Endodermal cell (in vitro differentiated cells): Measurements from ENCODE around the gene MICAL3. TPM values are rescaled to one million over a fixed set of nuclear protein-coding genes. Genes with fewer than 3 reads are reported as not detected.

Source experiments
- DNase-seq: peaks from one replicate; pipeline ENCODE4 v3.0.0-alpha.2; 2017
- H3K27ac ChIP-seq: 2 replicates; pipeline ENCODE4 v1.5.1; 2013; ENCODE audit warnings: mild to moderate bottlenecking, low read depth, low read length, moderate library complexity
- H3K27me3 ChIP-seq: 2 replicates; pipeline ENCODE4 v1.6.1; 2013; ENCODE audit warnings: mild to moderate bottlenecking, low read length, moderate library complexity; ENCODE audit not compliant: insufficient read depth, control insufficient read depth, poor library complexity, severe bottlenecking
- H3K36me3 ChIP-seq: 2 replicates; pipeline ENCODE4 v1.7.0; 2013; ENCODE audit warnings: mild to moderate bottlenecking, low read length, moderate library complexity; ENCODE audit not compliant: control insufficient read depth, insufficient read depth
- H3K4me1 ChIP-seq: one replicate; pipeline ENCODE4 v1.7.0; 2013; ENCODE audit warnings: low read length; ENCODE audit not compliant: control insufficient read depth, insufficient read depth
- H3K4me3 ChIP-seq: 2 replicates; pipeline ENCODE4 v1.5.1; 2013; ENCODE audit warnings: mild to moderate bottlenecking, low read length, moderate library complexity
- H3K9ac ChIP-seq: 2 replicates; pipeline ENCODE4 v1.6.1; 2013; ENCODE audit warnings: mild to moderate bottlenecking, low read length, moderate library complexity; ENCODE audit not compliant: poor library complexity, severe bottlenecking; ENCODE audit errors: extremely low read depth
- H3K9me3 ChIP-seq: 2 replicates; pipeline ENCODE4 v1.6.1; 2013; ENCODE audit warnings: mild to moderate bottlenecking, low read length, moderate library complexity; ENCODE audit not compliant: control insufficient read depth
- H3K27ac Mint-ChIP-seq: 2 replicates; pipeline ENCODE4 v1.8.0; 2020; ENCODE audit warnings: mixed read lengths
- H3K27me3 Mint-ChIP-seq: 2 replicates; pipeline ENCODE4 v1.8.0; 2021; ENCODE audit warnings: mild to moderate bottlenecking, mixed read lengths; ENCODE audit not compliant: insufficient read depth
- H3K36me3 Mint-ChIP-seq: 2 replicates; pipeline ENCODE4 v1.8.0; 2020; ENCODE audit warnings: low read depth, mixed read lengths
- H3K4me1 Mint-ChIP-seq: 2 replicates; pipeline ENCODE4 v1.8.0; 2020; ENCODE audit warnings: mixed read lengths
- H3K4me3 Mint-ChIP-seq: 2 replicates; pipeline ENCODE4 v1.8.0; 2020; ENCODE audit warnings: mild to moderate bottlenecking, moderate library complexity, mixed read lengths
- H3K9me3 Mint-ChIP-seq: 2 replicates; pipeline ENCODE4 v1.8.0; 2020; ENCODE audit warnings: mild to moderate bottlenecking, mixed read lengths
- WGBS, 2 experiments: methylation state at CpG; one replicate each; pipeline versions ENCODE4 v1.1.5 to v1.1.7; 2013; ENCODE audit warnings: missing lambda C conversion rate in 2 of 2, mixed read lengths in 1 of 2; ENCODE audit not compliant: insufficient coverage in 1 of 2, insufficient read length in 1 of 2; 5-methylcytosine and 5-hydroxymethylcytosine counted together
- total RNA-seq, 2 donors: library from RNA; stranded (reverse); fragmentation: NEBNext Ultra II Directional in 1 of 2; extraction: Animal tissue kit (Norgen Biotek cat#: 25700) in 1 of 2; gene quantifications; 2 replicates in 1 of 2; 3 replicates in 1 of 2; pipeline ENCODE4 v1.2.1, GENCODE V29; 2021
- TF ChIP-seq, protein P1 (sequence below): fragments of 200-600 bp; sonication (generic); conservative IDR thresholded peaks from 2 replicates; pipeline ENCODE4 v1.5.0; 2021; ENCODE audit warnings: antibody characterized with exemption, mild to moderate bottlenecking

Gene MICAL3
- total RNA-seq, 2 donors from 2014 or later: 42.8 to 48.1 TPM

DNA sequence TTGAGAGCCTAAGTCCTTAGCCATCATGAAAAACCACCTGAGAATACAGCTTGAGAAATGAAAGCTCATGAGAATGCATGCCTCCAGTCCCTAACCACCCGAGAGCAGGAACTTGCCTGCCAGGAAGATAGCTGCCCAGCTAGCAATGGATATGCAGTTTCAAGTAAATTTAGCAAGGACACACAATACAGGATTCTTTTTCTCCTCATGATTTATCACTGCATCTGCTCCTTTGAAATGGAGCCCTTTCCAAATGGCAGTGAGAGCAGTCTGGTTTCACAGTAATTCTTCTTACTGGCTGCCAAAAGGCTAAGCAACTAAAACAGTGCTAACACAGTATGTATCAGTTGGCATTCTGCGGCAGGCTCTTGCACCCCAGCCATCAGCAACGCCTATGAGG lies 109.9 kb downstream of the MICAL3 start:
- Mint-ChIP-seq H3K4me1 (peaks cover 27% of the 10 kb centered on the region), H3K4me3 (no peak overlapping the region), H3K27ac (no peak overlapping the region), H3K9me3 (no peaks in the 10 kb centered on the region), H3K36me3 (no peaks in the 10 kb centered on the region), H3K27me3 (no peaks in the 10 kb centered on the region)
- no peak for DNase-seq
- Histone ChIP-seq H3K27ac (no peak overlapping the region), H3K9ac (no peak overlapping the region), H3K4me3 (no peak overlapping the region), H3K36me3 (no peaks in the 10 kb centered on the region), H3K4me1 (peaks cover 11% of the 10 kb centered on the region), H3K27me3 (no peaks in the 10 kb centered on the region), H3K9me3 (no peaks in the 10 kb centered on the region)
- 86 to 100% methylated on average over 1 to 3 of the region's 3 CpGs for WGBS, 2 experiments
- TF ChIP-seq, protein P1, sequence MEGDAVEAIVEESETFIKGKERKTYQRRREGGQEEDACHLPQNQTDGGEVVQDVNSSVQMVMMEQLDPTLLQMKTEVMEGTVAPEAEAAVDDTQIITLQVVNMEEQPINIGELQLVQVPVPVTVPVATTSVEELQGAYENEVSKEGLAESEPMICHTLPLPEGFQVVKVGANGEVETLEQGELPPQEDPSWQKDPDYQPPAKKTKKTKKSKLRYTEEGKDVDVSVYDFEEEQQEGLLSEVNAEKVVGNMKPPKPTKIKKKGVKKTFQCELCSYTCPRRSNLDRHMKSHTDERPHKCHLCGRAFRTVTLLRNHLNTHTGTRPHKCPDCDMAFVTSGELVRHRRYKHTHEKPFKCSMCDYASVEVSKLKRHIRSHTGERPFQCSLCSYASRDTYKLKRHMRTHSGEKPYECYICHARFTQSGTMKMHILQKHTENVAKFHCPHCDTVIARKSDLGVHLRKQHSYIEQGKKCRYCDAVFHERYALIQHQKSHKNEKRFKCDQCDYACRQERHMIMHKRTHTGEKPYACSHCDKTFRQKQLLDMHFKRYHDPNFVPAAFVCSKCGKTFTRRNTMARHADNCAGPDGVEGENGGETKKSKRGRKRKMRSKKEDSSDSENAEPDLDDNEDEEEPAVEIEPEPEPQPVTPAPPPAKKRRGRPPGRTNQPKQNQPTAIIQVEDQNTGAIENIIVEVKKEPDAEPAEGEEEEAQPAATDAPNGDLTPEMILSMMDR: no peak

DNA sequence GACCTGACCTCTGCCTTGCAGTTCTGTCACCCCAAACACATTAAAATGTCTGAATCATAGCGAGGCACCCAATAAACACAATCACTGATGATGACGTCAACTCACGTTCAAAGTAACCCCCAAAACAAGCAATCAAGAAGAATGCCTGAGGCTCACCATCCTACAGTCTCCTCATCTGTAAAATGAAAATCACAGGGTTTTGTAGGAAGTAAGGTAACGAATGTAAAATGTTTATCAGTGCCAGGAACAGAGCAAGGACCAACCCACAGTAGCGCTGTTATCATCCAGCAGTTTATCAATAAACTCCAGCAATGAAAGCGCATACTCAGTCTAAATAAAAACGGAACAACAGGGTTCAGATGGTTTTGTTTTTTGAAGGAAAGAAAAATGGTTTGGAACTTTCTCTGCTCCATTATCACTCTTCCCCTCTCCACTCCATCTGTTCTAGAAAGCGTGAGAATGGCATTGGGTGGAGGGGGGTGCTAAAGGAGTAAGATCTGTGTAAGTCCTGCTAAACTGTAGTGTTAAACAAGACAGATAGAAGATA lies 110.5 kb downstream of the MICAL3 start:
- 90 to 91% methylated on average over 3 to 6 of the region's 8 CpGs for WGBS, 2 experiments

DNA sequence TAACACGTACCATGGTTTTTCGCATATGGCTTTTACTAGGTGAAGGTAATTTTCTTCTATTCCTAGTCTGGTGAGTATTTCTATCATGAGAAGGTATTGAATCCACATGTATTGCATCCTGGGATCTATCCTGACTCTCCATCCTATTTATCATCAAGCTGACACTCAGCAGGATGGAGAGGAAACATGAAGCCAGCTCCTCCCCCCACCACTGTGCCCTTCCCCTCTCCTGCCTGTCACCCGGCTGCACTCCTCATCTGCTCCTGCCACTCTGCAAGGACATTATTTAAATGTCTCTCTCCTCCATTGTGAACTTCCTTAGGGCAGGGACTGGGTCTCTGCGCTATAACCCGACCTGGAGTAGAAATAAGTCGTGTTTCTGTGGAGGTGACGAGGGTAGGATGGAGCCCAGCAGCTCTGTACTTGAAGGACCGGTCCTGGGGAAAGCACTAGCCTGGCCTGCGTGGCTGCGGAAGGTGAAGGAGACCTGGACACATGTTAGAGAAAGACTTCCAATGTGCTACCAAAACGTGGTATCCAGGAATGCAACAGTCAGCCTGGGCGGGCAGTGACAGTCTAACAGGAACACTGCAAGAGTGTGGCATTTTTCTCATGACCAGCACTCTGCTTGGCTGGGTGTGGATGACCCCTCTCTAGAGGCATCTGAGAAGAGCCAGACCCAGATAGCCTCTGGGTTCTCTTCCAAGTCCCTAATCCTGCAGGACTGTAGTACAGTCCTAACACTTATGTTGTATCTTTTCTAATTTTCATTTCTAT lies 111.2 kb downstream of the MICAL3 start:
- H3K9ac ChIP-seq: no peak overlapping the region
- peaks cover 11% of the 10 kb centered on the region for H3K4me1 ChIP-seq
- H3K27me3 ChIP-seq: no peaks in the 10 kb centered on the region
- Mint-ChIP-seq H3K4me3 (no peak overlapping the region), H3K27ac (no peak overlapping the region), H3K27me3 (no peaks in the 10 kb centered on the region), H3K4me1 (peaks cover 24% of the 10 kb centered on the region), H3K36me3 (no peaks in the 10 kb centered on the region), H3K9me3 (no peaks in the 10 kb centered on the region)
- H3K27ac ChIP-seq: no peak overlapping the region
- peak; percentile 65 for DNase-seq
- H3K36me3 ChIP-seq: no peaks in the 10 kb centered on the region
- no peak overlapping the region for H3K4me3 ChIP-seq
- H3K9me3 ChIP-seq: no peaks in the 10 kb centered on the region
- WGBS, 2 experiments: 75 to 76% methylated on average over 12 of the region's 12 CpGs
- TF ChIP-seq, protein P1: no peak

More for the DNA sequence above, 110.5 kb downstream of the MICAL3 start:
- Histone ChIP-seq H3K4me1 (peaks cover 11% of the 10 kb centered on the region), H3K27me3 (no peaks in the 10 kb centered on the region), H3K4me3 (no peak overlapping the region), H3K36me3 (no peaks in the 10 kb centered on the region), H3K27ac (no peak overlapping the region), H3K9ac (no peak overlapping the region), H3K9me3 (no peaks in the 10 kb centered on the region)
- Mint-ChIP-seq H3K27me3 (no peaks in the 10 kb centered on the region), H3K27ac (no peak overlapping the region), H3K4me1 (peaks cover 24% of the 10 kb centered on the region), H3K9me3 (no peaks in the 10 kb centered on the region), H3K4me3 (no peak overlapping the region), H3K36me3 (no peaks in the 10 kb centered on the region)
- TF ChIP-seq, protein P1: no peak
- DNase-seq: no peak
